Cerebellar cortex (tissue), 1 donor: ENCODE results near the gene TRIM43.
"Not testable (repeated sequence)": the region's sequence is repeated elsewhere in the genome, so short reads cannot be mapped to it uniquely, and the experiment has no call there.

Experiments
- DNase-seq: peaks from one replicate; pipeline ENCODE4 v3.0.0-alpha.2; 2015; ENCODE audit warnings: low spot score

Gene TRIM43

GRCh38 chr2:95641787-95642186 lies 50.0 kb downstream of the TRIM43 start:
- not testable (repeated sequence) for DNase-seq

GRCh38 chr2:95642360-95642759 lies 50.6 kb downstream of the TRIM43 start:
- DNase-seq, result not testable (repeated sequence)

GRCh38 chr2:95642951-95643350 lies 51.1 kb downstream of the TRIM43 start:
- not testable (repeated sequence) for DNase-seq

- not testable (repeated sequence) for DNase-seq
Measured at GRCh38 chr2:95645312-95645711, 53.5 kb downstream of the TRIM43 start.

GRCh38 chr2:95646274-95646994 lies 54.6 kb downstream of the TRIM43 start:
- DNase-seq, result not testable (repeated sequence)

- not testable (repeated sequence) for DNase-seq
Measured at GRCh38 chr2:95648894-95649544, 57.2 kb downstream of the TRIM43 start.
